Rectal smooth muscle tissue (tissue), 1 donor: Measurements from ENCODE around the gene ZBTB11.
"Not testable (repeated sequence)": the region's sequence is repeated elsewhere in the genome, so short reads cannot be mapped to it uniquely, and the experiment has no call there.

Experiments
- H3K27ac ChIP-seq: one replicate; pipeline ENCODE4 v1.7.0; 2013; ENCODE audit warnings: low read depth, low read length, inconsistent platforms
- H3K27me3 ChIP-seq: one replicate; pipeline ENCODE4 v1.7.0; 2013; ENCODE audit warnings: low read length; ENCODE audit not compliant: control insufficient read depth, insufficient read depth
- H3K36me3 ChIP-seq: one replicate; pipeline ENCODE4 v1.7.0; 2013; ENCODE audit warnings: low read length; ENCODE audit not compliant: control insufficient read depth, insufficient read depth
- H3K4me1 ChIP-seq: one replicate; pipeline ENCODE4 v1.7.0; 2013; ENCODE audit warnings: low read length; ENCODE audit not compliant: control insufficient read depth, insufficient read depth
- H3K4me3 ChIP-seq: one replicate; pipeline ENCODE4 v1.7.0; 2013; ENCODE audit warnings: low read length
- H3K9ac ChIP-seq: one replicate; pipeline ENCODE4 v1.7.0; 2013; ENCODE audit warnings: low read length

The ZBTB11 gene

DNA sequence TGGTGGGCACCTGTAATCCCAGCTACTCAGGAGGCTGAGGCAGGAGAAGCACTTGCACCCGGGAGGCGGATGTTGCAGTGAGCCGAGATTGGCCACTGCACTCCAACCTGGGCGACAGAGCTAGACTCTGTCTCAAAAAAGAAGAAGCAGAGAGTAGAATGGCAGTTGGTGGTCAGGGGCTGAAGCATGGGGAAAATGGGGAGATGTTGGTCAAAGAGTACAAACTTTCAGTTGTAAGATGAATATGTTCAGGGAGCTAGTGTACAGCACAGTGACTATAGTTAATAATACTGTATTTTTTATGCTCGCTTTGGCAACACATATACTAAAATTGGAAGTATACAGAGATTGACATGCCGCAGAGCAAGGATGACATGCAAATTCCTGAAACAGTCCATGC lies 61.4 kb downstream of the ZBTB11 start:
- Histone ChIP-seq H3K9ac (no peak overlapping the region), H3K36me3 (no peaks in the 10 kb centered on the region), H3K4me3 (no peak overlapping the region), H3K27me3 (no peaks in the 10 kb centered on the region), H3K4me1 (no peaks in the 10 kb centered on the region), H3K27ac (no peak overlapping the region)

DNA sequence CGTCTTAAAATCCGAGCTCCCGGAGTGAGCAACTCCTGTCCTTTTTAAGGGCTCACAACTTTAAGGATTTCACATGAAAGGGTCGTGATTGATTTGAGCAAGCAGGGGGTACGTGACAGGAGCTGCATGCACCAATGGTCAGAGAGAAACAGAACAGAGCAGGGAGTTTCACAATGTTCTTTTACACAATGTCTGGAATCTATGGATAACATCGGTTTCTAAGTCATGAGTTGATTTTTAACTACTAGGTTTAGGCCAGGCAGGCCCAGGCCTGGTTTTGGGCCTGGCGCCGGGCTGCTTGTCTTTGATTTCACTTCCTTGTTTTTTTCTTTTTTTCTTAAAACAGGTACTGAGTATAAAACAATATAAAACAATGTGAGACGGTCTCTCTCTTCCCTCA lies 63.9 kb downstream of the ZBTB11 start:
- H3K4me1 ChIP-seq, H3K4me3 ChIP-seq, H3K9ac ChIP-seq, H3K27me3 ChIP-seq, H3K27ac ChIP-seq, H3K36me3 ChIP-seq: not testable (repeated sequence)

DNA sequence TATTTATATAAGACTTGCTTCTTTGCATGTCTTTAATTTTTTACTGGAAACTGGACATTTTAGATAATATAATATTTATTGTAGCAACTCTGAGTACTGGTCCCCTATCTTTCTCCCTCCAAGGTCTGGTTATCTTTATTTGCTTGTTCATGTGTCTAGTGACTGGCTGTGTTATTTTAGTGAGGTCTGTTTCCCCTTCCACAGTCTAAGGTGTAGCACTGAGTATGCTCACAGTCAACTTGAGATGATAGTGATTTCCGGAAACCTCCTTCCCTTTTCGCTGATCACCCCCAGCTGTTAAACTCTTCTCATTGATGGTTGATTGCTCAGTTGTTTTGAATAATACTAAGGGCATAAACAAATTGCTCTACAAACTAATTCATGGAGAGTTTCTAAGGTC lies 65.9 kb downstream of the ZBTB11 start:
- H3K36me3 ChIP-seq: no peaks in the 10 kb centered on the region
- no peak overlapping the region for H3K4me3 ChIP-seq
- no peaks in the 10 kb centered on the region for H3K27me3 ChIP-seq
- no peak overlapping the region for H3K27ac ChIP-seq
- no peak overlapping the region for H3K9ac ChIP-seq
- H3K4me1 ChIP-seq: no peaks in the 10 kb centered on the region

DNA sequence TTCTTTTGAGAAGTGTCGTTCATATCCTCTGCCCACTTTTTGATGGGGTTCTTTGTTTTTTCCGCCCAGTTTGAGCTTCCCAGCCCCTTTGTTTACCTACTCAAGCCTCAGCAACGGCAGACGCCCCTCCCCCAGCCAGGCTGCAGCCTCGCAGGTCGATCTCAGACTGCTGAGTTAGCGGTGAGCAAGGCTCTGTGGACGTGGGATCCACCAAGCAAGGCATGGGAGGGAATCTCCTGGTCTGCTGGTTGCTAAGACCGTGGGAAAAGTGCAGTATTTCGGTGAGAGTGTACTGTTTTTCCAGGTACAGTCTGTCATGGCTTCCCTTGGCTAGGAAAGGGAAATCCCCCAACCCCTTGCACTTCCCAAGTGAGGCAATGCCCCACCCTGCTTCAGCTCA lies 71.5 kb downstream of the ZBTB11 start:
- H3K4me3 ChIP-seq, H3K27ac ChIP-seq, H3K9ac ChIP-seq, H3K36me3 ChIP-seq, H3K27me3 ChIP-seq, H3K4me1 ChIP-seq: not testable (repeated sequence)

DNA sequence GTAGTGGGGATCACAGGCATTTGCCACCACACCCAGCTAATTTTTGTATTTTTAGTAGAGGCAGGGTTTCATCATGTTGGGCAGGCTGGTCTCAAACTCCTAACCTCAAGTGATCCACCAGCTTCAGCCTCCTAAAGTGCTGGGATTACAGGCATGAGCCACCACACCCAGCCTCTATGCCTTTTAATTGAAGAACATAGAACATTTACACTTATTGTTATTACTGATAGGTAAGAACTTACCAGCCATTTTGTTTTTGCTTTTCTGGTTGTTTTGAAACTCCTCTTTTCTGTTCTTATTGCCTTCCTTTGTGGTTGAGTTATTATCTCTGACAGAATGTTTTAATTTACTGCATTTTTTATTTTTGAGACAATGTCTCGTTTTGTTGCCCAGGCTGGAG lies 73.7 kb downstream of the ZBTB11 start:
- Histone ChIP-seq H3K27me3 (no peaks in the 10 kb centered on the region), H3K4me3 (no peak overlapping the region), H3K27ac (no peak overlapping the region), H3K4me1 (no peaks in the 10 kb centered on the region), H3K9ac (no peak overlapping the region), H3K36me3 (no peaks in the 10 kb centered on the region)

DNA sequence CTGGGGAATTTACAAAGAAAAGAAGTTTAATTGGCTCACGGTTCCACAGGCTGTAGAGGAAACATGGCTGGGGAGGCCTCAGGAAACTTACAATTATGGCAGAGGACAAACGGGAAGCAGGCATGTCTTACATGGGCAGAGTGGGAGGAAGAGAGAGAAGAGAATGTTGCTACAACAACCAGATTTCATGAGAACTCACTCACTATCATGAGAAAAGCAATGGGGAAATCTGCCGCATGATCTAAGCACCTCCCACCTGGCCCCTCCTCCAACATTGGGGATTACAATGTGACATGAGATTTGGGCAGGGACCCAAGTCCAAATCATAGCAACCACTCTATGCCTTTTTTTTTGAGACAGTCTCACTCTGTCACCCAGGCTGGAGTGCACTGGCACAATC lies 74.2 kb downstream of the ZBTB11 start:
- Histone ChIP-seq H3K9ac (no peak overlapping the region), H3K4me3 (no peak overlapping the region), H3K27me3 (no peaks in the 10 kb centered on the region), H3K4me1 (no peaks in the 10 kb centered on the region), H3K36me3 (no peaks in the 10 kb centered on the region), H3K27ac (no peak overlapping the region)
